ENCODE measurements around the gene MESD.
A peak's percentile ranks its signal among the peaks of the same experiment; 100 is the strongest.
"Not testable (repeated sequence)": the region's sequence is repeated elsewhere in the genome, so short reads cannot be mapped to it uniquely, and the experiment has no call there.

The MESD gene

GRCh38 chr15:80967451-80967850 is 22.2 kb downstream of the MESD start:
- WGBS (ENCODE audit: insufficient coverage, insufficient read length), result no CpG with 5 or more reads among the region's 3 CpGs
- Histone ChIP-seq H3K4me3 (ENCODE audit: low read length) (no peak overlapping the region), H3K27ac (ENCODE audit: low read length) (no peak overlapping the region), H3K9me3 (ENCODE audit: control insufficient read depth, insufficient read depth, low read length) (no peaks in the 10 kb centered on the region), H3K27me3 (ENCODE audit: control insufficient read depth, insufficient read depth, low read length) (no peaks in the 10 kb centered on the region), H3K36me3 (ENCODE audit: control insufficient read depth, insufficient read depth, low read length) (peaks cover 3% of the 10 kb centered on the region; the same call in 1 of the 2 replicates), H3K4me1 (ENCODE audit: control insufficient read depth, insufficient read depth, low read length) (peaks cover 15% of the 10 kb centered on the region)
- DNase-seq (ENCODE audit: low read depth, low spot score), result peak; percentile 68

- no peak for DNase-seq (ENCODE audit: low read depth, low spot score)
- Histone ChIP-seq H3K4me1 (ENCODE audit: control insufficient read depth, insufficient read depth, low read length) (peaks cover 15% of the 10 kb centered on the region), H3K36me3 (ENCODE audit: control insufficient read depth, insufficient read depth, low read length) (peaks cover 3% of the 10 kb centered on the region; the same call in 1 of the 2 replicates), H3K9me3 (ENCODE audit: control insufficient read depth, insufficient read depth, low read length) (no peaks in the 10 kb centered on the region), H3K27ac (ENCODE audit: low read length) (no peak overlapping the region), H3K27me3 (ENCODE audit: control insufficient read depth, insufficient read depth, low read length) (no peaks in the 10 kb centered on the region), H3K4me3 (ENCODE audit: low read length) (no peak overlapping the region)
- WGBS (ENCODE audit: insufficient coverage, insufficient read length), result no CpG with 5 or more reads among the region's 8 CpGs
Measured at GRCh38 chr15:80966431-80967197, 23.0 kb downstream of the MESD start.

DNA sequence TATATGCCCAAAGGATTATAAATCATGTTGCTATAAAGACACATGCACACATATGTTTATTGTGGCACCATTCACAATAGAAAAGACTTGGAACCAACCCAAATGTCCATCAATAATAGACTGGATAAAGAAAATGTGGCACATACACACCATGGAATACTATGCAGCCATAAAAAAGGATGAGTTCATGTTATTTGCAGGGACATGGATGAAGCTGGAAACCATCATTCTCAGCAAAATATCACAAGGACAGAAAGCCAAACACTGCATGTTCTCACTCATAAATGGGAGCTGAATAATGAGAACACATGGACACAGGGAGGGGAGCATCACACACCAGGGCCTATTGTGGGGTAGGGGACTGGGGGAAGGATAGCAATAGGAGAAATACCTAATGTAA is 24.2 kb downstream of the MESD start:
- not testable (repeated sequence) for H3K27me3 ChIP-seq (ENCODE audit: control insufficient read depth, insufficient read depth, low read length); H3K27ac ChIP-seq (ENCODE audit: low read length); H3K4me3 ChIP-seq (ENCODE audit: low read length); H3K36me3 ChIP-seq (ENCODE audit: control insufficient read depth, insufficient read depth, low read length); H3K9me3 ChIP-seq (ENCODE audit: control insufficient read depth, insufficient read depth, low read length); DNase-seq (ENCODE audit: low read depth, low spot score)
- H3K4me1 ChIP-seq (ENCODE audit: control insufficient read depth, insufficient read depth, low read length), result peaks cover 15% of the 10 kb centered on the region

DNA sequence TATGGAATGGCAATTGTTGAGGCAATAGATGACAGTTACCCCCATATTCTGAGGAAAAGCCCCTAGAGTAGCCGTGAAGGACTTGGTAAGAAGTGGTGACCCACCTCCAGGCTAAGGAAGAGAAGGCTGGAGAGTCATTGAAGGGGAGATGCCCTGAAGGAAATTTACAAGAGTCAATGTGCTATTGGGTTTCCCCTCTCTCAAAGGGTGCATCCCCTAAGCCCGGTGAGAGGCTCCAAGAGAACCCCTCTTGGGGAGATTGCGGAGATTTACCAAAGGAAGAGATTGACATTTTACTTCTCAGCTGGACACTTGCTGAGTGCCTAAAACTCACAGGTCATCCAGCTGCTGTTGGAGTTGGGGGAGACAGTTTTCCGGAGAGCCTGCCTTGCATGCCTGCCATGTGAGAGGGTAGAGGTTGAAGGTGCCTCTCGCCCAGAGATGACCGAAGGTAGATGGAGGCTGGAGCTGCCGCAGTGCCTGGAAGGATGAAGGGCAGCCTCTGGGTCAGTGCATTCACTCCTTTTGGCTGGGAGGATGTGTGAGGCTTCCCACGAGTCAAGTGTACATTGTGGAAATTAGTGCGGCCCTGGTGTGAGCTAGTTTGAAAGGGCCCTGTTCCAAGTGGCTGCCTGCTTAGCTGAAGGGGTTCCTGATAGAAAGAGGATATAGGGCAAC is 30.7 kb downstream of the MESD start:
- H3K36me3 ChIP-seq (ENCODE audit: control insufficient read depth, insufficient read depth, low read length), result no peaks in the 10 kb centered on the region
- DNase-seq (ENCODE audit: low read depth, low spot score), result no peak
- peaks cover 7% of the 10 kb centered on the region; the same call in 1 of the 2 replicates for H3K4me1 ChIP-seq (ENCODE audit: control insufficient read depth, insufficient read depth, low read length)
- no peaks in the 10 kb centered on the region for H3K9me3 ChIP-seq (ENCODE audit: control insufficient read depth, insufficient read depth, low read length)
- H3K27me3 ChIP-seq (ENCODE audit: control insufficient read depth, insufficient read depth, low read length), result no peaks in the 10 kb centered on the region
- no peak overlapping the region for H3K4me3 ChIP-seq (ENCODE audit: low read length)
- H3K27ac ChIP-seq (ENCODE audit: low read length), result no peak overlapping the region
- WGBS (ENCODE audit: insufficient coverage, insufficient read length), result no CpG with 5 or more reads among the region's 9 CpGs

DNA sequence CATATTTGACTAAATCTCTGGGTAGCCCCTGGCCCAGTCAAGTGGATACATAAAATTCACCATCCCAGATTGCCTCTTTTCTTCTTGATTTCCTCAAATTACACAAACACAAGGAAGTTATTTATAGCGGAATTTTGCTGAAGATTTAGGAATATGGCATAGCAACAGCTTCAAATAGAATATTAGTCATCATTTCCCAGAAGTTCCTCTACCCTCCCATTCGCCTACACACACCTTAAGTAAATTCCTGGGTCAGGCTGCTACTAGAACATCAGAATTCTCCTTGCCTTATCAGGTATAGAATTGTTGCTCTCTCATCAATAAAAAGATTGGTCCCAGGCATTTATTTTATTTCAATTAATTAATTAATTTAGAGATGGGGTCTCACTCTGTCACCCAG is 31.6 kb downstream of the MESD start:
- no peaks in the 10 kb centered on the region for H3K9me3 ChIP-seq (ENCODE audit: control insufficient read depth, insufficient read depth, low read length)
- H3K4me3 ChIP-seq (ENCODE audit: low read length), result no peak overlapping the region
- H3K27ac ChIP-seq (ENCODE audit: low read length), result no peak overlapping the region
- no peaks in the 10 kb centered on the region for H3K27me3 ChIP-seq (ENCODE audit: control insufficient read depth, insufficient read depth, low read length)
- no peaks in the 10 kb centered on the region for H3K36me3 ChIP-seq (ENCODE audit: control insufficient read depth, insufficient read depth, low read length)
- WGBS (ENCODE audit: insufficient coverage, insufficient read length), result no CpG with 5 or more reads among the region's 2 CpGs
- no peak for DNase-seq (ENCODE audit: low read depth, low spot score)
- peaks cover 8% of the 10 kb centered on the region; the same call in 1 of the 2 replicates for H3K4me1 ChIP-seq (ENCODE audit: control insufficient read depth, insufficient read depth, low read length)

- Histone ChIP-seq H3K9me3 (ENCODE audit: control insufficient read depth, insufficient read depth, low read length) (no peaks in the 10 kb centered on the region), H3K36me3 (ENCODE audit: control insufficient read depth, insufficient read depth, low read length) (no peaks in the 10 kb centered on the region), H3K27me3 (ENCODE audit: control insufficient read depth, insufficient read depth, low read length) (no peaks in the 10 kb centered on the region), H3K4me3 (ENCODE audit: low read length) (no peak overlapping the region), H3K27ac (ENCODE audit: low read length) (no peak overlapping the region), H3K4me1 (ENCODE audit: control insufficient read depth, insufficient read depth, low read length) (peaks cover 8% of the 10 kb centered on the region; the same call in 1 of the 2 replicates)
- WGBS (ENCODE audit: insufficient coverage, insufficient read length), result no CpG with 5 or more reads among the region's 2 CpGs
- no peak for DNase-seq (ENCODE audit: low read depth, low spot score)
Measured at GRCh38 chr15:80957556-80957955, 32.1 kb downstream of the MESD start.

DNA sequence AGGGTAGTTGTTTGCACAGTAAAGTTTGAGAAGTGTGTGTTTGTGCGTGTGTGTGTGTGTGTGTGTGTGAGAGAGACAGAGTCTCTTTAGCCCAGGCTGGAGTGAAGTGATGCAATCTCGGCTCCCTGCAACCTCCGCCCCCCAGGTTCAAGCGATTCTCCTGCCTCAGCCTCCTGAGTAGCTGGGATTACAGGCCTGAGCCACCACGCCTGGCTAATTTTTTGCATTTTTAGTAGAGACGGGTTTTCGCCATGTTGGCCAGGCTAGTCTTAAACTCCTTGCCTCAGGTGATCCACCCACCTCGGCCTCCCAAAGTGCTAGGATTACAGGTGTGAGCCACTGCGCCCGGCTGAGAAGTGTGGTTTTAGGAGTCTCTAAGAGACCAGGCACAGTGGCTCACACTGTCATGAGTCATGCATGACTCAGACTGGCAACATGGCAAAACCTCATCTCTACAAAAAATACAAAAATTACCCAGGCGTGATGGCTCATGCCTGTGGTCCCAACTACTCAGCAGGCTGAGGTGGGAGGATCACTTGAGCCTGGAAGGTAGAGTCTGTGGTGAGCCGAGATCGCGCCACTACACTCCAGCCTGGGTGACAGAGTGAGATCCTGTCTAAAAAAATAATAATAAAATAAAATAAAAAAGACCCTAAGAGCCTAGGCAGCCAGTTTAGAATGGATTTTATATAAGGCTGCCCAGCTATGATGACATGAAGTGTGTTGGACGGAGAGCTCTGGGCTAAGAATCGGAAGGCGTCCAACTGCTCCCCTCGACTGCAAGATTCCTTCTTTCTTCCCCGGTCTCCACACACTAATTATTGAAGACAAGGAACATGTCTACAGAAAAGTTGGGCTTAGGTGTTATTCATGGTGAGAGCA is 33.8 kb downstream of the MESD start:
- H3K27ac ChIP-seq (ENCODE audit: low read length); H3K4me1 ChIP-seq (ENCODE audit: control insufficient read depth, insufficient read depth, low read length); H3K4me3 ChIP-seq (ENCODE audit: low read length); H3K36me3 ChIP-seq (ENCODE audit: control insufficient read depth, insufficient read depth, low read length); H3K9me3 ChIP-seq (ENCODE audit: control insufficient read depth, insufficient read depth, low read length); DNase-seq (ENCODE audit: low read depth, low spot score); H3K27me3 ChIP-seq (ENCODE audit: control insufficient read depth, insufficient read depth, low read length): not testable (repeated sequence)
- no CpG with 5 or more reads among the region's 19 CpGs for WGBS (ENCODE audit: insufficient coverage, insufficient read length)

GRCh38 chr15:80953953-80954778 is 35.5 kb downstream of the MESD start:
- Histone ChIP-seq H3K4me3 (ENCODE audit: low read length) (no peak overlapping the region), H3K9me3 (ENCODE audit: control insufficient read depth, insufficient read depth, low read length) (no peaks in the 10 kb centered on the region), H3K36me3 (ENCODE audit: control insufficient read depth, insufficient read depth, low read length) (peaks cover 3% of the 10 kb centered on the region; the same call in 1 of the 2 replicates), H3K27me3 (ENCODE audit: control insufficient read depth, insufficient read depth, low read length) (no peaks in the 10 kb centered on the region), H3K27ac (ENCODE audit: low read length) (no peak overlapping the region), H3K4me1 (ENCODE audit: control insufficient read depth, insufficient read depth, low read length) (peaks cover 8% of the 10 kb centered on the region; the same call in 1 of the 2 replicates)
- peak; percentile 29 for DNase-seq (ENCODE audit: low read depth, low spot score)
- no CpG with 5 or more reads among the region's 9 CpGs for WGBS (ENCODE audit: insufficient coverage, insufficient read length)

GRCh38 chr15:80953001-80953952 is 36.3 kb downstream of the MESD start:
- peaks cover 8% of the 10 kb centered on the region; the same call in 1 of the 2 replicates for H3K4me1 ChIP-seq (ENCODE audit: control insufficient read depth, insufficient read depth, low read length)
- no peaks in the 10 kb centered on the region for H3K9me3 ChIP-seq (ENCODE audit: control insufficient read depth, insufficient read depth, low read length)
- H3K27ac ChIP-seq (ENCODE audit: low read length), result no peak overlapping the region
- H3K27me3 ChIP-seq (ENCODE audit: control insufficient read depth, insufficient read depth, low read length), result no peaks in the 10 kb centered on the region
- no CpG with 5 or more reads among the region's 12 CpGs for WGBS (ENCODE audit: insufficient coverage, insufficient read length)
- H3K4me3 ChIP-seq (ENCODE audit: low read length), result no peak overlapping the region
- peaks cover 3% of the 10 kb centered on the region; the same call in 1 of the 2 replicates for H3K36me3 ChIP-seq (ENCODE audit: control insufficient read depth, insufficient read depth, low read length)
- no peak for DNase-seq (ENCODE audit: low read depth, low spot score)
